Activated naive CD4-positive, alpha-beta T cell treated with anti-CD3 and anti-CD28 coated beads, Interleukin-2, amount 50 U/mL, for 24 hours (primary cell): ENCODE results near the gene MAN2B1.

Experiments used
- H3K27ac Mint-ChIP-seq: one replicate; pipeline ENCODE4 v1.8.0; 2021; ENCODE audit warnings: mild to moderate bottlenecking, mixed read lengths
- H3K27me3 Mint-ChIP-seq: one replicate; pipeline ENCODE4 v1.8.0; 2021; ENCODE audit warnings: mixed read lengths
- H3K36me3 Mint-ChIP-seq: one replicate; pipeline ENCODE4 v1.8.0; 2021; ENCODE audit warnings: mixed read lengths
- H3K4me1 Mint-ChIP-seq: one replicate; pipeline ENCODE4 v1.8.0; 2021; ENCODE audit warnings: mixed read lengths
- H3K4me3 Mint-ChIP-seq: one replicate; pipeline ENCODE4 v1.8.0; 2021; ENCODE audit warnings: mild to moderate bottlenecking, mixed read lengths
- H3K9me3 Mint-ChIP-seq: one replicate; pipeline ENCODE4 v1.8.0; 2021; ENCODE audit warnings: mixed read lengths

Gene MAN2B1

GRCh38 chr19:12672744-12673143 is 6.2 kb upstream of the MAN2B1 start:
- Mint-ChIP-seq H3K27me3 (no peaks in the 10 kb centered on the region), H3K4me3 (no peak overlapping the region), H3K36me3 (peaks cover 11% of the 10 kb centered on the region), H3K27ac (no peak overlapping the region), H3K4me1 (peaks cover 33% of the 10 kb centered on the region), H3K9me3 (no peaks in the 10 kb centered on the region)

DNA sequence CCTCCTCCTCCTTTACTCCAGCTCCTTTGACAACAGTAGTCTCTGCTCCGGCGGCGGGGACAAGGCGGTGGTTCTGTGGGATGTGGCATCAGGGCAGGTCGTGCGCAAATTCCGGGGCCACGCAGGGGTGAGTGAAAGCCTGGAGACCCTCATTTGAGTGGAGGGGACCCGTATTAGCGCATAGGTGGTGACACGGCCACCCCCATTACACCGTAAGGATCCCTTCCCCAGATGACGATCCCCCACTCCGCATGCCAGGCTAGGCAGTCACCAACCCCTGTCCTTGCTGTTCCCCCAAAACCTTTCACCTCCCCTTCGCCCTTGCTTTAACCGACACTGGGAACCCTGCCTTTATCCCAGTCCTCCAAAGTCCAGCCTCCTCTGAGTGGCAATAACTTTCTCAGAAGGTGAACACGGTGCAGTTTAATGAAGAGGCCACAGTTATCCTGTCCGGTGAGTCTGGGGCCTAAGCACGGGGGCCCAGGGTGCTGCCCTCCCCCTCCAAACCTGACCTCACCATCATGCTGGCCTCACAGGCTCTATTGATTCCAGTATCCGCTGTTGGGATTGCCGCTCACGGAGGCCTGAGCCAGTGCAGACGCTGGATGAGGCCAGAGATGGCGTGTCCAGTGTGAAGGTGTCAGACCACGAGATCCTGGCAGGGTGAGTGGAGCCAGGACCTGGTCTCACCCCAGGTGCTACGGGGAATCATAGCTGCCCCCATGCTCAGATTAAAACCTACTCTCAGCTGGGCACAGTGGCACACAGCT is 3.8 kb upstream of the MAN2B1 start:
- H3K27me3 Mint-ChIP-seq: no peaks in the 10 kb centered on the region
- H3K27ac Mint-ChIP-seq: peak overlapping the region; percentile 100
- peaks cover 40% of the 10 kb centered on the region for H3K4me1 Mint-ChIP-seq
- peaks cover 8% of the 10 kb centered on the region for H3K36me3 Mint-ChIP-seq
- no peaks in the 10 kb centered on the region for H3K9me3 Mint-ChIP-seq
- H3K4me3 Mint-ChIP-seq: peak overlapping the region; percentile 94

GRCh38 chr19:12669270-12670158 is 3.0 kb upstream of the MAN2B1 start:
- H3K9me3 Mint-ChIP-seq: no peaks in the 10 kb centered on the region
- peak overlapping the region; percentile 94 for H3K4me3 Mint-ChIP-seq
- H3K4me1 Mint-ChIP-seq: peaks cover 49% of the 10 kb centered on the region
- H3K27ac Mint-ChIP-seq: peak overlapping the region; percentile 100
- peaks cover 8% of the 10 kb centered on the region for H3K36me3 Mint-ChIP-seq
- H3K27me3 Mint-ChIP-seq: no peaks in the 10 kb centered on the region

- Mint-ChIP-seq H3K27ac (peak overlapping the region; percentile 100), H3K36me3 (peaks cover 5% of the 10 kb centered on the region), H3K9me3 (no peaks in the 10 kb centered on the region), H3K4me1 (peaks cover 53% of the 10 kb centered on the region), H3K27me3 (no peaks in the 10 kb centered on the region), H3K4me3 (peak overlapping the region; percentile 94)
Observed at GRCh38 chr19:12668932-12669269, 2.4 kb upstream of the MAN2B1 start.

- Mint-ChIP-seq H3K4me1 (peaks cover 53% of the 10 kb centered on the region), H3K27me3 (no peaks in the 10 kb centered on the region), H3K4me3 (peak overlapping the region; percentile 94), H3K36me3 (peaks cover 5% of the 10 kb centered on the region), H3K9me3 (no peaks in the 10 kb centered on the region), H3K27ac (peak overlapping the region; percentile 100)
Observed at GRCh38 chr19:12668346-12668745, 1.8 kb upstream of the MAN2B1 start.

DNA sequence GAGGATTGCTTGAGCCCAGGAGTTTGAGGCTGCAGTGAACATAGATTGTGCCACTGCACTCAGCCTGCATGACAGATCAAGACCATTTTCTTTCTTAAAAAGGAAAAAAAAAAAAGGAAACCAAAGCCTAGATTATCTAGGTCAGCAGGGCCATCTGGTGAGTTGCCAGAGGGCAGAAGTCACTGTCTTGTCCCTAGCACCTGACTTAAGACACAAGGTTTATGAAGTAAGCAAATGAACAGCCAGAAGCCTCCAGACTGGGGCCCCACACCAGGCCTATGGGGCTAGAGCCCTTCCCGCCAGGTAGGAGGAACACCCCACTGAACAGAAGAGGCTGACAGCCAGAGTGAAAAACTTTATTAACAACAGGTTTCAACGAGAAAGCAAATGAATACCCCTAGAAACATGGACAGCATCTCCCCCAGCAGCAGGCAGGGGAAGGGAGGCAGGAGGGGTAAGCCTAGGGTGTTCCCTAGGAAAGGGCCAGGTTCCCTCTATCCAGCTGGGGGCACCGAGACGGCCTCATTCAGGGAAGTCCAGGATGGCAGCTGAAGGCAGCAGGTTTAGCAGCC is 1.3 kb upstream of the MAN2B1 start:
- no peaks in the 10 kb centered on the region for H3K27me3 Mint-ChIP-seq
- H3K36me3 Mint-ChIP-seq: peaks cover 7% of the 10 kb centered on the region
- no peaks in the 10 kb centered on the region for H3K9me3 Mint-ChIP-seq
- H3K4me3 Mint-ChIP-seq: peak overlapping the region; percentile 94
- H3K4me1 Mint-ChIP-seq: peaks cover 53% of the 10 kb centered on the region
- peak overlapping the region; percentile 23 for H3K27ac Mint-ChIP-seq

DNA sequence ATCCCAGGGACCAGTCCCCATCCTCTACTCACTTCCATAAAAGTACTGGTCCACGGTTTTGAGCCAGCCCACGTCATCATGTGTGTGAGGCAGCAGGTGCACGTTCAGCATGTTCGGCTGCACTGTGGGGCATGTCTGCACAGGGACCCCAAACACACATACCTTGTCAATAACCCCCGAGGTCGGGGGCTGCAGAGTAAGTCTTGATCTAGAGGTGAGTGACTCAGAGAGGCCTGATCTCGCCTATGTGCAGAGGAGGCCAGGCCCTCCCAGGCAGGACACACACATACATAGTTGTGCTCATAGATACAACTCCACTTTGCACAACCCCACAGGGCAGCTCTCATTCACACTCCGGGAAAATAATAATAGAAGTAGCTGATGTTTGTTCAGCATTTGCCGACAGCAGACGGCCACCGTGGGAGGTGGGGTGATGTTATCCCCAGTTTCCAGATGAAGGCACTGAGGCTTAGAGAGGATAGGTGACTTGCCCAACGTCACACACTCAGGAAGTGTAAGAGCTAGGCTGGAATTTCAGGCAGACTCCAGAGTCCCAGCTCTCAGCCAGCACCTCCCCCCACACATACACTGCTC is 774 bp downstream of the MAN2B1 start:
- Mint-ChIP-seq H3K27ac (peak overlapping the region; percentile 96), H3K4me3 (peak overlapping the region; percentile 94), H3K4me1 (peaks cover 47% of the 10 kb centered on the region), H3K36me3 (peaks cover 5% of the 10 kb centered on the region), H3K9me3 (no peaks in the 10 kb centered on the region), H3K27me3 (no peaks in the 10 kb centered on the region)

DNA sequence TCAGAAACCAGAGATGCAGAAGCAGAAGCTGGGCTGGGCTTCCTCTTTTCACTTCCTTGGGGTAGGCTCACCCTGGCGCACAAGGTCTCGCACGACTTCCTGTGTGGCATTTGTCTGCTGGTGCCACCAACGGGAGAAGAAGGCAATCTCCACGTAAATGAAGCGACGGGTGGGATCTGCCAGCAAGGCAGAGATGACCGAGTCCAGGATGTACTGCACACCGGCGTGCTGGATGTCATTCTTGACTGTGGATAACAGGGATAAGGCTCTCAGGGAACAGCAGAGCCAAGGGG is 1.3 kb downstream of the MAN2B1 start:
- H3K4me3 Mint-ChIP-seq: peak overlapping the region; percentile 94
- H3K27me3 Mint-ChIP-seq: no peaks in the 10 kb centered on the region
- H3K36me3 Mint-ChIP-seq: peaks cover 7% of the 10 kb centered on the region
- H3K9me3 Mint-ChIP-seq: no peaks in the 10 kb centered on the region
- peak overlapping the region; percentile 55 for H3K27ac Mint-ChIP-seq
- H3K4me1 Mint-ChIP-seq: peaks cover 47% of the 10 kb centered on the region

GRCh38 chr19:12664406-12665280 is 1.9 kb downstream of the MAN2B1 start:
- Mint-ChIP-seq H3K4me1 (peaks cover 47% of the 10 kb centered on the region), H3K36me3 (peaks cover 9% of the 10 kb centered on the region), H3K4me3 (peak overlapping the region; percentile 94), H3K27ac (peak overlapping the region; percentile 55), H3K9me3 (no peaks in the 10 kb centered on the region), H3K27me3 (no peaks in the 10 kb centered on the region)

GRCh38 chr19:12660980-12661379 is 5.6 kb downstream of the MAN2B1 start:
- peaks cover 7% of the 10 kb centered on the region for H3K36me3 Mint-ChIP-seq
- no peaks in the 10 kb centered on the region for H3K9me3 Mint-ChIP-seq
- H3K27me3 Mint-ChIP-seq: no peaks in the 10 kb centered on the region
- no peak overlapping the region for H3K4me3 Mint-ChIP-seq
- H3K4me1 Mint-ChIP-seq: peaks cover 19% of the 10 kb centered on the region
- no peak overlapping the region for H3K27ac Mint-ChIP-seq

DNA sequence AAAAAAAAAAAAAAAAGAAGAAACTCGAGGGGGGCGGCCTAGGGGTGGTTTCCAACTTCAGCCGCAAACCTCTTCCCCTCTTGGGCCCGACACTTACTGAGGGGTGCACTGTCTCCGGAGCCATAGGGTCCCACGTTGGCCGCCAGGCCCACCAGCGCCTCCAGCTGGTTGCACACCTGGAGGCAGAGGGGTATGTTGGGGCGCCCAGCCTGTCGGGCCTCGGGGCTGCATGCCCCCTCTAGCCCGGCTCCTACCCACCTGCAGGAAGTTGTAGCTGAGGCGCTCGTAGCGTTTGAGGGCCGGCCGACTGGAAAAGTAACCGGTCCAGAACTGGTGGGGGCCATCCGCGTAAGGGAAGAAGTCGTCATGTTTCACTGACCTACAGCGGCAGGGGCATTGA is 8.6 kb downstream of the MAN2B1 start:
- H3K4me1 Mint-ChIP-seq: no peaks in the 10 kb centered on the region
- H3K27ac Mint-ChIP-seq: no peak overlapping the region
- H3K27me3 Mint-ChIP-seq: no peaks in the 10 kb centered on the region
- no peak overlapping the region for H3K4me3 Mint-ChIP-seq
- H3K36me3 Mint-ChIP-seq: peaks cover 13% of the 10 kb centered on the region
- no peaks in the 10 kb centered on the region for H3K9me3 Mint-ChIP-seq

- Mint-ChIP-seq H3K27me3 (no peaks in the 10 kb centered on the region), H3K9me3 (no peaks in the 10 kb centered on the region), H3K4me1 (no peaks in the 10 kb centered on the region), H3K27ac (no peak overlapping the region), H3K36me3 (peaks cover 12% of the 10 kb centered on the region), H3K4me3 (no peak overlapping the region)
Observed at GRCh38 chr19:12656899-12657571, 9.5 kb downstream of the MAN2B1 start.

- Mint-ChIP-seq H3K9me3 (no peaks in the 10 kb centered on the region), H3K36me3 (peaks cover 14% of the 10 kb centered on the region), H3K4me3 (no peak overlapping the region), H3K27me3 (no peaks in the 10 kb centered on the region), H3K27ac (no peak overlapping the region), H3K4me1 (no peaks in the 10 kb centered on the region)
Observed at GRCh38 chr19:12655546-12655945, 11.0 kb downstream of the MAN2B1 start.

DNA sequence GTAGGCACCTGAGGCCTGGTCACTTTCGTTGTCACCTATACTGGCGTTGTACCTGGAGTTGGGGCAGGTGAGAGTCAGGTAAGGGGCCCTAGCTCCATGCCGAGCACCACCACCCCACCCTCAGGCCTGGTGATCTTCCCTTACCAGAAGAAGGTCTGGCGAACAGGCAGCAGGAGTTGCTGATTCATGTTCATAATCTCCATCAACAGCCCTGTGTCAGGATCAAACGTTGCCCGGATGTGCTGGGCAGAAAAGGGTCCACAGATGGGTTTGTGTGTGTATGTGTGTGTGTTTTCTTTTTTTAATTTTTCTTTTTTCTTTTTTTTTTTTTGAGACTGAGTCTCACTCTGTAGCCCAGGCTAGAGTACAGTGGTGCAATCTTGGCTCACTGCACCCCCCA is 14.3 kb downstream of the MAN2B1 start:
- Mint-ChIP-seq H3K4me3 (no peak overlapping the region), H3K27ac (no peak overlapping the region), H3K4me1 (no peaks in the 10 kb centered on the region)

More for the DNA sequence above, 14.3 kb downstream of the MAN2B1 start:
- Mint-ChIP-seq H3K9me3 (no peaks in the 10 kb centered on the region), H3K36me3 (peaks cover 9% of the 10 kb centered on the region), H3K27me3 (no peaks in the 10 kb centered on the region)
